Measurements from ENCODE around the gene NTM.
A peak's percentile ranks its signal among the peaks of the same experiment; 100 is the strongest.

NTM gene

GRCh38 chr11:131907371-131907770 is 537.0 kb downstream of the NTM start:
- H3K18ac ChIP-seq (ENCODE audit: low read depth in 1 of 2, low read length in 2 of 2), result no peak overlapping the region
- H3K4ac ChIP-seq (ENCODE audit: low read depth in 1 of 2, low read length in 2 of 2), result no peak overlapping the region
- no peak overlapping the region for H2BK15ac ChIP-seq (ENCODE audit: low read depth, poor library complexity, severe bottlenecking)
- H3K14ac ChIP-seq (ENCODE audit: low read length in 2 of 2), result no peak overlapping the region
- H3K36me3 ChIP-seq (ENCODE audit: control insufficient read depth in 1 of 2, insufficient read depth in 2 of 2, low read depth in 1 of 2, low read length in 2 of 2), result no peaks in the 10 kb centered on the region
- H2BK120ac ChIP-seq (ENCODE audit: low read depth, low read length), result no peak overlapping the region
- H3K4me3 ChIP-seq (ENCODE audit: insufficient read depth in 1 of 2, low read depth in 1 of 2, low read length in 2 of 2), result no peak overlapping the region
- no peak overlapping the region for H2AFZ ChIP-seq (ENCODE audit: low read depth, low read length)
- no peak overlapping the region for H2BK5ac ChIP-seq (ENCODE audit: low read depth, low read length, poor library complexity, severe bottlenecking)
- H2AK5ac ChIP-seq (ENCODE audit: low read length, severe bottlenecking), result peak overlapping the region; percentile 25
- no peak overlapping the region for H4K91ac ChIP-seq (ENCODE audit: low read length)
- H3K79me1 ChIP-seq (replicated peaks; ENCODE audit: low read length, poor library complexity, severe bottlenecking), result peaks cover 10% of the 10 kb centered on the region
- DNase-seq, result no peak
- no peak overlapping the region for H3K27ac ChIP-seq (ENCODE audit: low read length, poor library complexity, severe bottlenecking)
- no peaks in the 10 kb centered on the region for H3K27me3 ChIP-seq (ENCODE audit: control insufficient read depth in 1 of 2, insufficient read depth in 1 of 2, low read length in 2 of 2)
- no peak overlapping the region for H3K4me2 ChIP-seq (ENCODE audit: low read length, poor library complexity, severe bottlenecking)
- no peak overlapping the region for H3K23ac ChIP-seq (ENCODE audit: low read length in 2 of 2)
- H4K8ac ChIP-seq (ENCODE audit: low read length), result no peak overlapping the region
- H3K9ac ChIP-seq (ENCODE audit: low read length), result no peak overlapping the region
- H3K9me3 ChIP-seq (ENCODE audit: control insufficient read depth, low read length), result no peaks in the 10 kb centered on the region
- H3K4me1 ChIP-seq (ENCODE audit: control insufficient read depth, insufficient read depth, low read depth, low read length), result peaks cover 10% of the 10 kb centered on the region
- H2BK12ac ChIP-seq (ENCODE audit: low read length in 2 of 2), result no peak overlapping the region
- 96% methylated on average over 5 of the region's 5 CpGs for WGBS

- Histone ChIP-seq H2AFZ (ENCODE audit: low read depth, low read length) (no peak overlapping the region), H3K4me1 (ENCODE audit: control insufficient read depth, insufficient read depth, low read depth, low read length) (peaks cover 10% of the 10 kb centered on the region), H3K9ac (ENCODE audit: low read length) (no peak overlapping the region), H3K27ac (ENCODE audit: low read length, poor library complexity, severe bottlenecking) (no peak overlapping the region), H2BK15ac (ENCODE audit: low read depth, poor library complexity, severe bottlenecking) (no peak overlapping the region), H4K8ac (ENCODE audit: low read length) (no peak overlapping the region), H2AK5ac (ENCODE audit: low read length, severe bottlenecking) (peak overlapping the region; percentile 3), H2BK12ac (ENCODE audit: low read length in 2 of 2) (no peak overlapping the region), H3K14ac (ENCODE audit: low read length in 2 of 2) (no peak overlapping the region), H3K4ac (ENCODE audit: low read depth in 1 of 2, low read length in 2 of 2) (no peak overlapping the region), H3K4me2 (ENCODE audit: low read length, poor library complexity, severe bottlenecking) (no peak overlapping the region), H3K4me3 (ENCODE audit: insufficient read depth in 1 of 2, low read depth in 1 of 2, low read length in 2 of 2) (no peak overlapping the region), H3K23ac (ENCODE audit: low read length in 2 of 2) (no peak overlapping the region), H3K27me3 (ENCODE audit: control insufficient read depth in 1 of 2, insufficient read depth in 1 of 2, low read length in 2 of 2) (no peaks in the 10 kb centered on the region), H3K79me1 (replicated peaks; ENCODE audit: low read length, poor library complexity, severe bottlenecking) (peaks cover 10% of the 10 kb centered on the region), H3K9me3 (ENCODE audit: control insufficient read depth, low read length) (no peaks in the 10 kb centered on the region), H3K18ac (ENCODE audit: low read depth in 1 of 2, low read length in 2 of 2) (no peak overlapping the region), H2BK5ac (ENCODE audit: low read depth, low read length, poor library complexity, severe bottlenecking) (no peak overlapping the region), H3K36me3 (ENCODE audit: control insufficient read depth in 1 of 2, insufficient read depth in 2 of 2, low read depth in 1 of 2, low read length in 2 of 2) (no peaks in the 10 kb centered on the region), H4K91ac (ENCODE audit: low read length) (no peak overlapping the region), H2BK120ac (ENCODE audit: low read depth, low read length) (no peak overlapping the region)
- WGBS, result 93% methylated on average over 1 of the region's 2 CpGs
- no peak for DNase-seq
Measured at GRCh38 chr11:131908316-131908715, 537.9 kb downstream of the NTM start.

DNA sequence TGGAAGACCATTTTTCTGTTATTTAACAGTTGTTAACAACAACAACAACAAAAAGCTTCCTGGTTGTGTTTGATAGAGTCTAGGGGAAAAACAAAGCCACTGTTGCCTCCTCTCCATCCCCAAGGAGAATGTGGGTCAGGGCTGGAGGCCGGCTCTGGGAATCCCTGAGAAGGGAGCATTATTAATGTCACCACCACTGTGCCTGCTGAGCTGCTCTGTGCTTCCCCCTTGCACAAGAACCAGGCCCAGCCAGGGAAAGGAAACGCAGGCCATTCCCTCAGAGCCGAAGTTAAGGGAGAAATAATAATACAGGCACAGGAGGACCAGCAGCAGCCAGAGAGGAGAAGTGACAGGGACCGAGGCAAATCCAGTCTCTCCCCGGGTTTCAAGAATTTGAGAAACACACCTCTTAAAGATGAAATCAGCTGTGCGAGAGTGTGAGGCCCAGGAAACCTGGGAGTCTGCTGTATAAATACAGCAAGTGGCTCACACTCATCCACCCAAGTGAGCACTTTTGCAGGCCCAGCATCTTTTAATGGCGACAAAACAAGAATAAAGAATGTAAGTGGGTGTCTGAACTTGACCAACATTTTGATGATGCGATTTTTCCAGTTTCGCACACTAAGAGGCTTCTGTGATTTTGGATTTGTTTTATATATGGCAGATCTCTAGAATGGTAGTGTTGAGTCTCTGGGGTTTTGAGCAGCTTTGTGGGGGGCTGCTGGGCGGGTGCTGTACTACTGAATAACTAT is 539.2 kb downstream of the NTM start:
- H3K27ac ChIP-seq (ENCODE audit: low read length, poor library complexity, severe bottlenecking), result peak overlapping the region; percentile 87
- H4K91ac ChIP-seq (ENCODE audit: low read length), result no peak overlapping the region
- no peak overlapping the region for H3K18ac ChIP-seq (ENCODE audit: low read depth in 1 of 2, low read length in 2 of 2)
- peak overlapping the region; percentile 61 for H3K4me2 ChIP-seq (ENCODE audit: low read length, poor library complexity, severe bottlenecking)
- no peak overlapping the region for H3K4ac ChIP-seq (ENCODE audit: low read depth in 1 of 2, low read length in 2 of 2)
- no peak for DNase-seq
- H2BK12ac ChIP-seq (ENCODE audit: low read length in 2 of 2), result no peak overlapping the region
- H2BK5ac ChIP-seq (ENCODE audit: low read depth, low read length, poor library complexity, severe bottlenecking), result no peak overlapping the region
- WGBS, result 75% methylated on average over 10 of the region's 10 CpGs
- H2BK15ac ChIP-seq (ENCODE audit: low read depth, poor library complexity, severe bottlenecking), result no peak overlapping the region
- peaks cover 0 to 3% of the 10 kb centered on the region in 2 experiments for H3K36me3 ChIP-seq (ENCODE audit: control insufficient read depth in 1 of 2, insufficient read depth in 2 of 2, low read depth in 1 of 2, low read length in 2 of 2)
- H3K9me3 ChIP-seq (ENCODE audit: control insufficient read depth, low read length), result no peaks in the 10 kb centered on the region
- H3K14ac ChIP-seq (ENCODE audit: low read length in 2 of 2), result no peak overlapping the region
- H3K4me1 ChIP-seq (ENCODE audit: control insufficient read depth, insufficient read depth, low read depth, low read length), result peaks cover 14% of the 10 kb centered on the region
- no peak overlapping the region for H4K8ac ChIP-seq (ENCODE audit: low read length)
- no peak overlapping the region for H2AFZ ChIP-seq (ENCODE audit: low read depth, low read length)
- no peak overlapping the region for H2BK120ac ChIP-seq (ENCODE audit: low read depth, low read length)
- peak overlapping the region; percentile 90 for H3K9ac ChIP-seq (ENCODE audit: low read length)
- no peaks in the 10 kb centered on the region for H3K27me3 ChIP-seq (ENCODE audit: control insufficient read depth in 1 of 2, insufficient read depth in 1 of 2, low read length in 2 of 2)
- H3K4me3 ChIP-seq (ENCODE audit: insufficient read depth in 1 of 2, low read depth in 1 of 2, low read length in 2 of 2), result peak overlapping the region in 1 of 2 experiments; percentile 93
- H2AK5ac ChIP-seq (ENCODE audit: low read length, severe bottlenecking), result peak overlapping the region; percentile 54
- peaks cover 8% of the 10 kb centered on the region for H3K79me1 ChIP-seq (replicated peaks; ENCODE audit: low read length, poor library complexity, severe bottlenecking)
- H3K23ac ChIP-seq (ENCODE audit: low read length in 2 of 2), result no peak overlapping the region

DNA sequence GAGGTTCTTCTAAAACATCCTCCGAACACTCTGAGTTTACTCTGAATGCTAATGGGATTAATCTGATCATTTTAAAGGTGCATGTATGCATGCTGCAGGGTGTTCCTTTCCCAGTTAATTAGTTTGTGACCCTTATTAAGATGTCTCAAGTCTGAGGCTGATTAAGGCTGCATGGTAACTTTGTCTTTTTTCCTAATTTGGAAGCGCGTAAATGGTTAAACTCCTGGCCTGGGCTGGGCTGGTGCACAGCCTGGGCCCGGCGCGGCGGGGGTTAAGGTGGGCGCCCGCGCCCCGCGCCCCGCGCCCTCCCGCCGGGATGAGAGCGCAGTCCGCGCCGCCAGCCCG is 539.7 kb downstream of the NTM start:
- H3K4ac ChIP-seq (ENCODE audit: low read depth in 1 of 2, low read length in 2 of 2), result no peak overlapping the region
- peaks cover 0 to 3% of the 10 kb centered on the region in 2 experiments for H3K36me3 ChIP-seq (ENCODE audit: control insufficient read depth in 1 of 2, insufficient read depth in 2 of 2, low read depth in 1 of 2, low read length in 2 of 2)
- no peaks in the 10 kb centered on the region for H3K27me3 ChIP-seq (ENCODE audit: control insufficient read depth in 1 of 2, insufficient read depth in 1 of 2, low read length in 2 of 2)
- peaks cover 8% of the 10 kb centered on the region for H3K79me1 ChIP-seq (replicated peaks; ENCODE audit: low read length, poor library complexity, severe bottlenecking)
- peak overlapping the region; percentile 58 to 82 for H3K18ac ChIP-seq (ENCODE audit: low read depth in 1 of 2, low read length in 2 of 2)
- H4K91ac ChIP-seq (ENCODE audit: low read length), result no peak overlapping the region
- no peaks in the 10 kb centered on the region for H3K9me3 ChIP-seq (ENCODE audit: control insufficient read depth, low read length)
- H2BK5ac ChIP-seq (ENCODE audit: low read depth, low read length, poor library complexity, severe bottlenecking), result peak overlapping the region; percentile 100
- peak overlapping the region; percentile 87 for H3K27ac ChIP-seq (ENCODE audit: low read length, poor library complexity, severe bottlenecking)
- H3K4me3 ChIP-seq (ENCODE audit: insufficient read depth in 1 of 2, low read depth in 1 of 2, low read length in 2 of 2), result peak overlapping the region; percentile 86 to 93
- no peak overlapping the region for H3K23ac ChIP-seq (ENCODE audit: low read length in 2 of 2)
- H2BK120ac ChIP-seq (ENCODE audit: low read depth, low read length), result peak overlapping the region; percentile 57
- H2BK15ac ChIP-seq (ENCODE audit: low read depth, poor library complexity, severe bottlenecking), result no peak overlapping the region
- no peak overlapping the region for H2AFZ ChIP-seq (ENCODE audit: low read depth, low read length)
- no peak overlapping the region for H2AK5ac ChIP-seq (ENCODE audit: low read length, severe bottlenecking)
- H2BK12ac ChIP-seq (ENCODE audit: low read length in 2 of 2), result no peak overlapping the region
- H3K4me1 ChIP-seq (ENCODE audit: control insufficient read depth, insufficient read depth, low read depth, low read length), result peaks cover 10% of the 10 kb centered on the region
- H3K9ac ChIP-seq (ENCODE audit: low read length), result peak overlapping the region; percentile 90
- H3K14ac ChIP-seq (ENCODE audit: low read length in 2 of 2), result no peak overlapping the region
- peak overlapping the region; percentile 61 for H3K4me2 ChIP-seq (ENCODE audit: low read length, poor library complexity, severe bottlenecking)
- H4K8ac ChIP-seq (ENCODE audit: low read length), result no peak overlapping the region
- DNase-seq, result no peak
- WGBS, result 11% methylated on average over 10 of the region's 21 CpGs

Measured in mesenchymal stem cell (in vitro differentiated cells and primary cell).